Neutrophil (primary cell): ENCODE data around the gene GP1BB.

Experiments
- H3K27ac ChIP-seq: fragments of 200-600 bp; sonication (generic); 2 replicates; pipeline ENCODE4 v1.5.1; 2016; ENCODE audit warnings: mild to moderate bottlenecking, moderate library complexity
- H3K27me3 ChIP-seq: fragments of 200-600 bp; sonication (generic); 2 replicates; pipeline ENCODE4 v1.6.0; 2016; ENCODE audit warnings: mild to moderate bottlenecking
- H3K36me3 ChIP-seq: fragments of 200-600 bp; sonication (generic); 2 replicates; pipeline ENCODE4 v1.5.1; 2017
- H3K4me1 ChIP-seq, 2 experiments: fragments of 200-600 bp in 1 of 2; sonication (generic) in 1 of 2; 1 replicate in 1 of 2; 2 replicates in 1 of 2; pipeline versions ENCODE4 v1.5.1 to v1.6.1; 2013 to 2016; ENCODE audit warnings: low read depth in 1 of 2, low read length in 1 of 2, mild to moderate bottlenecking in 1 of 2, moderate library complexity in 1 of 2; ENCODE audit not compliant: control insufficient read depth in 1 of 2, insufficient read depth in 1 of 2
- H3K4me3 ChIP-seq, 2 experiments: fragments of 200-600 bp in 1 of 2; sonication (generic) in 1 of 2; 1 replicate in 1 of 2; 2 replicates in 1 of 2; pipeline ENCODE4 v1.5.1; 2013 to 2016; ENCODE audit warnings: low read depth in 1 of 2, low read length in 1 of 2, mild to moderate bottlenecking in 1 of 2, moderate library complexity in 1 of 2
- H3K9me3 ChIP-seq: fragments of 200-600 bp; sonication (generic); 2 replicates; pipeline ENCODE4 v1.5.1; 2016
- CTCF ChIP-seq: fragments of 200-600 bp; sonication (generic); IDR thresholded peaks from 2 replicates; pipeline ENCODE4 v1.5.1; 2016; ENCODE audit warnings: antibody characterized with exemption

Gene GP1BB

GRCh38 chr22:19700790-19701419, 22.4 kb upstream of the GP1BB start:
- no peaks in the 10 kb centered on the region for H3K27me3 ChIP-seq
- no peaks in the 10 kb centered on the region for H3K9me3 ChIP-seq
- peaks cover 28 to 40% of the 10 kb centered on the region in 2 experiments for H3K4me1 ChIP-seq
- no peak for TF ChIP-seq CTCF
- no peaks in the 10 kb centered on the region for H3K36me3 ChIP-seq
- no peak overlapping the region for H3K4me3 ChIP-seq
- no peak overlapping the region for H3K27ac ChIP-seq

- peaks cover 34 to 46% of the 10 kb centered on the region in 2 experiments for H3K4me1 ChIP-seq
- H3K27me3 ChIP-seq, result no peaks in the 10 kb centered on the region
- H3K36me3 ChIP-seq, result no peaks in the 10 kb centered on the region
- H3K9me3 ChIP-seq, result no peaks in the 10 kb centered on the region
- no peak for TF ChIP-seq CTCF
- H3K4me3 ChIP-seq, result no peak overlapping the region
- H3K27ac ChIP-seq, result no peak overlapping the region
These were observed 21.8 kb upstream of the GP1BB start for GRCh38 chr22:19701420-19702145.

- peak overlapping the region; percentile 39 for H3K27ac ChIP-seq
- H3K27me3 ChIP-seq, result no peaks in the 10 kb centered on the region
- no peak for TF ChIP-seq CTCF
- peaks cover 52 to 59% of the 10 kb centered on the region in 2 experiments for H3K4me1 ChIP-seq
- no peaks in the 10 kb centered on the region for H3K9me3 ChIP-seq
- H3K36me3 ChIP-seq, result no peaks in the 10 kb centered on the region
- no peak overlapping the region for H3K4me3 ChIP-seq
These were observed 19.5 kb upstream of the GP1BB start for GRCh38 chr22:19703869-19704268.

GRCh38 chr22:19704355-19705015, 18.9 kb upstream of the GP1BB start:
- no peak for TF ChIP-seq CTCF
- peak overlapping the region; percentile 39 for H3K27ac ChIP-seq
- no peaks in the 10 kb centered on the region for H3K9me3 ChIP-seq
- H3K36me3 ChIP-seq, result no peaks in the 10 kb centered on the region
- no peaks in the 10 kb centered on the region for H3K27me3 ChIP-seq
- H3K4me3 ChIP-seq, result no peak overlapping the region
- H3K4me1 ChIP-seq, result peaks cover 52 to 59% of the 10 kb centered on the region in 2 experiments

GRCh38 chr22:19705181-19705934, 18.0 kb upstream of the GP1BB start:
- Histone ChIP-seq H3K9me3 (no peaks in the 10 kb centered on the region), H3K36me3 (no peaks in the 10 kb centered on the region), H3K4me3 (no peak overlapping the region), H3K27ac (no peak overlapping the region), H3K27me3 (no peaks in the 10 kb centered on the region), H3K4me1 (peaks cover 52 to 59% of the 10 kb centered on the region in 2 experiments)
- no peak for TF ChIP-seq CTCF
